Smooth muscle cell of the coronary artery (primary cell): Measurements from ENCODE around the gene SPANXN4. TPM values are rescaled to one million over a fixed set of nuclear protein-coding genes. Genes with fewer than 3 reads are reported as not detected.

Source experiments
- total RNA-seq: library from RNA; depleted of rRNA; stranded (reverse); fragments of >200 nt; gene quantifications from 2 replicates; pipeline ENCODE4 v1.2.3, GENCODE V29; 2014; ENCODE audit warnings: low replicate concordance

The SPANXN4 gene
- total RNA-seq = not detected in 2 replicates

GRCh38 chrX:143025628-143026027 is at the start of gene SPANXN4:
Gene SPANXN4 (plus strand): TSS chrX:143025928. CDS start chrX:143026015, 87 bp downstream.

